Natural killer cell (primary cell): ENCODE measurements around the gene UBL4B. TPM values are rescaled to one million over a fixed set of nuclear protein-coding genes. Genes with fewer than 3 reads are reported as not detected.
A peak's percentile ranks its signal among the peaks of the same experiment; 100 is the strongest.
"Not testable (repeated sequence)": the region's sequence is repeated elsewhere in the genome, so short reads cannot be mapped to it uniquely, and the experiment has no call there.

Experiments used
- ATAC-seq, 3 donors: fragments of 150-1000 bp in 2 of 3; fragments of 200-7000 bp in 1 of 3; cut with Tn5 transposase; 1 replicate in 1 of 3; 2 replicates in 2 of 3; pipeline ENCODE4 v1.10.0; 2021; ENCODE audit warnings: mild to moderate bottlenecking in 2 of 3, moderate library complexity in 2 of 3
- DNase-seq, 2 donors: peaks; one replicate each; pipeline versions ENCODE4 v3.0.0 to v3.0.0-alpha.2; 2013 to 2021; ENCODE audit warnings: mixed read lengths in 1 of 2
- H3K27ac ChIP-seq: one replicate; pipeline ENCODE4 v1.5.1; 2013; ENCODE audit warnings: mild to moderate bottlenecking, low read length
- H3K27me3 ChIP-seq: one replicate; pipeline ENCODE4 v1.6.1; 2013; ENCODE audit warnings: low read length; ENCODE audit not compliant: control insufficient read depth, insufficient read depth
- H3K36me3 ChIP-seq: one replicate; pipeline ENCODE4 v1.6.1; 2013; ENCODE audit warnings: low read length; ENCODE audit not compliant: control insufficient read depth, insufficient read depth
- H3K4me1 ChIP-seq: one replicate; pipeline ENCODE4 v1.6.1; 2013; ENCODE audit warnings: low read length; ENCODE audit not compliant: control insufficient read depth, insufficient read depth
- H3K4me3 ChIP-seq: one replicate; pipeline ENCODE4 v1.5.1; 2013; ENCODE audit warnings: low read length
- H3K9me3 ChIP-seq: one replicate; pipeline ENCODE4 v1.6.1; 2013; ENCODE audit warnings: low read length; ENCODE audit not compliant: control insufficient read depth, insufficient read depth
- H3K27ac Mint-ChIP-seq, 2 donors: one replicate each; pipeline ENCODE4 v1.8.0; 2022; ENCODE audit warnings: mild to moderate bottlenecking in 2 of 2, mixed read lengths in 2 of 2, moderate library complexity in 1 of 2
- H3K27me3 Mint-ChIP-seq, 2 donors: one replicate each; pipeline ENCODE4 v1.8.0; 2022; ENCODE audit warnings: low read depth in 2 of 2, mixed read lengths in 2 of 2
- H3K36me3 Mint-ChIP-seq: one replicate; pipeline ENCODE4 v1.8.0; 2022; ENCODE audit warnings: mixed read lengths
- H3K4me1 Mint-ChIP-seq, 2 donors: one replicate each; pipeline ENCODE4 v1.8.0; 2022; ENCODE audit warnings: mixed read lengths in 2 of 2
- H3K4me3 Mint-ChIP-seq: one replicate; pipeline ENCODE4 v1.8.0; 2022; ENCODE audit warnings: mild to moderate bottlenecking, moderate library complexity, mixed read lengths
- H3K9me3 Mint-ChIP-seq, 2 donors: one replicate each; pipeline ENCODE4 v1.8.0; 2022; ENCODE audit warnings: mixed read lengths in 2 of 2
- WGBS: methylation state at CpG from one replicate; pipeline ENCODE4 v1.1.7; 2013; ENCODE audit warnings: missing lambda C conversion rate; ENCODE audit not compliant: insufficient coverage; 5-methylcytosine and 5-hydroxymethylcytosine counted together
- intact Hi-C: fragments of 100-400 bp; cut with micrococcal nuclease; formaldehyde crosslinking; loops from one replicate; pipeline ENCODE4 v1.14.2; 2022
- total RNA-seq, 4 donors: library from RNA; stranded (reverse); fragments of 120-200 nt in 1 of 4; gene quantifications; one replicate each; pipeline versions ENCODE4 v1.2.3 to v1.2.4, GENCODE V29; 2013 to 2022
- TF ChIP-seq, protein P1 (sequence below): fragments of 200-600 bp; IDR thresholded peaks from one replicate; pipeline ENCODE4 v1.8.0; 2022; ENCODE audit warnings: antibody characterized with exemption

Gene UBL4B
- total RNA-seq, 3 donors from 2014 or later (not counting 1 experiment from before 2014, with no cell fraction given) = not detected

DNA sequence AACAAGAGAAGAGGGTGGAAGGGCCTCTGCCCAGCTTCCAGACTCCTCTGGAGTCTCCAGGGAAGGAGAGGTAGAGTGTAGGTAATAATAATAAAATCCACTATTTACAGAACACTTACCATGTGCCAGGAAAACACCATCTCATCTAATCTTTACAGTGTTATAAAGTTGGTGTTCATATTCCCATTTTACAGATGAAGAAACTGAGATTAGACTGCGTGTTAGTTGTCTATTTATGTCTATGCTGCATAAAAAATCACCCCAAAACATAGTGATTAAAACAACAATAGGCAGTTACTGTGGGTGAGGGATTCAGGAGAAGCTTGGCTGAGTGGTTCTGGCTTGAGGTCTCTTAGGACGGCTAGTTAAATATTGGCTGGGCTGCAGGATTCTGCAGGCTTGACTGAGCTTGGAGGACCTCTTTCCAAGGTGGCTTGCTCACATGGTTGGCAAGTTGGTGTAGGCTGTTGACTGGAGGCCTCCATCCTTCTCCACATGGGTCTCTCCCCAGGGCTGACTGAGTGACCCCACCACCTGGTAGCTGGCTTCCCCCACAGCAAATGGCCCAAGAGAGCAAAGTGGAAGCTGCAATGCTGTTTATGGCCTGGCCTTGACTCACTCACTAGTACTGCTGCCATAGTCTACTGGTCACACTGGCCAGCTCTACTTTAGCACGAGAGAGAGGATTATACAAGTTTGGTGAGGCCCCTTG is 35.3 kb upstream of the UBL4B start:
- TF ChIP-seq, protein P1, sequence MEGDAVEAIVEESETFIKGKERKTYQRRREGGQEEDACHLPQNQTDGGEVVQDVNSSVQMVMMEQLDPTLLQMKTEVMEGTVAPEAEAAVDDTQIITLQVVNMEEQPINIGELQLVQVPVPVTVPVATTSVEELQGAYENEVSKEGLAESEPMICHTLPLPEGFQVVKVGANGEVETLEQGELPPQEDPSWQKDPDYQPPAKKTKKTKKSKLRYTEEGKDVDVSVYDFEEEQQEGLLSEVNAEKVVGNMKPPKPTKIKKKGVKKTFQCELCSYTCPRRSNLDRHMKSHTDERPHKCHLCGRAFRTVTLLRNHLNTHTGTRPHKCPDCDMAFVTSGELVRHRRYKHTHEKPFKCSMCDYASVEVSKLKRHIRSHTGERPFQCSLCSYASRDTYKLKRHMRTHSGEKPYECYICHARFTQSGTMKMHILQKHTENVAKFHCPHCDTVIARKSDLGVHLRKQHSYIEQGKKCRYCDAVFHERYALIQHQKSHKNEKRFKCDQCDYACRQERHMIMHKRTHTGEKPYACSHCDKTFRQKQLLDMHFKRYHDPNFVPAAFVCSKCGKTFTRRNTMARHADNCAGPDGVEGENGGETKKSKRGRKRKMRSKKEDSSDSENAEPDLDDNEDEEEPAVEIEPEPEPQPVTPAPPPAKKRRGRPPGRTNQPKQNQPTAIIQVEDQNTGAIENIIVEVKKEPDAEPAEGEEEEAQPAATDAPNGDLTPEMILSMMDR = no peak
- no peaks in the 10 kb centered on the region for H3K4me1 Mint-ChIP-seq
- no peak overlapping the region for H3K4me3 Mint-ChIP-seq
- no peaks in the 10 kb centered on the region for H3K36me3 Mint-ChIP-seq
- Histone ChIP-seq H3K27ac (no peak overlapping the region), H3K36me3 (no peaks in the 10 kb centered on the region), H3K4me3 (no peak overlapping the region), H3K27me3 (peaks cover 1% of the 10 kb centered on the region), H3K9me3 (no peaks in the 10 kb centered on the region), H3K4me1 (no peaks in the 10 kb centered on the region)
- no peak for DNase-seq
- intact Hi-C loops = no loop called here
- no peaks in the 10 kb centered on the region for H3K9me3 Mint-ChIP-seq
- no peak overlapping the region for H3K27ac Mint-ChIP-seq
- peaks cover 30 to 76% of the 10 kb centered on the region in 2 donors for H3K27me3 Mint-ChIP-seq
- 97% methylated on average over 2 of the region's 3 CpGs for WGBS
- ATAC-seq = no peak

DNA sequence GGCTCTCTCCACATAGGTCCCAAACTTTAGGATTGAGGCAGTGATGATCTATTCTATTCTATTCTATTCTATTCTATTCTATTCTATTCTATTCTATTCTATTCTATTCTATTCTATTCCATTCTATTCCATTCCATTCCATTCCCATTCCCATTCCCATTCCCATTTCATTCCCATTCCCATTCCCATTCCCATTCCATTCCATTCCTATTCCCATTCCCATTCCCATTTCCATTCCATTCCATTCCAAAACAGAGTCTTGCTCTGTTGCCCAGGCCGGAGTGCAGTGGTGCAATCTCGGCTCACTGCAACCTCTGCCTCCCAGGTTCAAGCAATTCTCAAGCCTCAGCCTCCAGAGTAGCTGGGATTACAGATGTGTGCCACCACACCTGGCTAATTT is 32.2 kb upstream of the UBL4B start:
- DNase-seq, H3K36me3 Mint-ChIP-seq, H3K27ac Mint-ChIP-seq, H3K36me3 ChIP-seq, H3K27ac ChIP-seq, H3K9me3 Mint-ChIP-seq, H3K4me3 ChIP-seq, ATAC-seq, H3K9me3 ChIP-seq, H3K4me3 Mint-ChIP-seq: not testable (repeated sequence)
- WGBS = 96% methylated on average over 2 of the region's 2 CpGs
- Mint-ChIP-seq H3K4me1 (peaks cover 15 to 19% of the 10 kb centered on the region in 2 donors), H3K27me3 (peaks cover 44 to 73% of the 10 kb centered on the region in 2 donors)
- H3K4me1 ChIP-seq = peaks cover 16% of the 10 kb centered on the region
- peaks cover 21% of the 10 kb centered on the region for H3K27me3 ChIP-seq
- intact Hi-C loops = loop anchor here (10.0 kb wide), 1 partner anchor 385 kb away; no protein-coding TSS in a partner anchor

DNA sequence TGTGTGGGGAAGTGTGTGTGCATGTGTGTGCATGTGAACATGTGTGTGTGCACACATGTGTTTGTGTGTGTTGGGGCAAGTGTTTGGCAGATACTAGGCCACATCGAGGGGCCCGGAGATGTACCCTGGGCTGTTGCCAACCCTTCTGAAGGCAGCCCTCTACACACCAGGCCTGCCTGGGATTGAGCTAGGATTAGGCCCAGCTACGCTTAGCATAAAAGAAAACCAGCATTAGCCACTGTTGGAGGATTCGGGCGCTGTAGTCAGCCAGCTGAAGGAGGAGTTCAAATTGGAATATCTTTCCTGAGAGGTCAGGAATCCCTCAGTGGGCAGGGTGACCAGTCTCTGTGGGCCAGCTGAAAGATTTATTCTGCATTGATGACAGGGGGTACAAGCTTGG is 31.2 kb upstream of the UBL4B start:
- ATAC-seq (no peak), DNase-seq (no peak)
- H3K4me1 ChIP-seq = peaks cover 16% of the 10 kb centered on the region
- no peak overlapping the region for H3K4me3 ChIP-seq
- H3K4me3 Mint-ChIP-seq = no peak overlapping the region
- H3K9me3 ChIP-seq = no peaks in the 10 kb centered on the region
- peaks cover 15 to 19% of the 10 kb centered on the region in 2 donors for H3K4me1 Mint-ChIP-seq
- H3K9me3 Mint-ChIP-seq = no peaks in the 10 kb centered on the region
- intact Hi-C loops = loop anchor here (10.0 kb wide), 1 partner anchor 384 kb away; no protein-coding TSS in a partner anchor
- no peak overlapping the region for H3K27ac ChIP-seq
- 98% methylated on average over 5 of the region's 5 CpGs for WGBS
- H3K27me3 ChIP-seq = peaks cover 21% of the 10 kb centered on the region
- peaks cover 42 to 72% of the 10 kb centered on the region in 2 donors for H3K27me3 Mint-ChIP-seq
- TF ChIP-seq, protein P1 = no peak
- H3K36me3 ChIP-seq = no peaks in the 10 kb centered on the region
- H3K36me3 Mint-ChIP-seq = no peaks in the 10 kb centered on the region
- H3K27ac Mint-ChIP-seq = no peak overlapping the region

DNA sequence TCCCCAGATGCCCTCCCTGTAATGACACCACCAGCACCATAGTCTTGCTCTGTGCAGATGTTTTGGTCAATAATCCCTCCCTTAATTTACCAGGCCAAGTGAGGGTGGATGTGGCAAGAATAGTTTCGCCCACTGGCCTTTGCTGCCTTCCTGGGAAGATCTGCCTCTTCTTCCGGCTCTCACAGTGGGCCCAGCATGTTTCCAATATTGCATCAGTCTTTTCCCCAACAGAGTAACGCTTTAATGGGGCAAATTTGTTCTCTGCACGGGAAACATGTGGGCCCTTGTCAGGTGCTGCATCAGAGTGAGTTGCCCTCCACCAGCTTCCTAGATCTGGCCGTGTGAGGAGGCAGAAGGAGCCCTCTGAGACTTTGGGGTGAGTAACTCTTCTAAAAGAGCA is 29.8 kb upstream of the UBL4B start:
- H3K27ac Mint-ChIP-seq = no peak overlapping the region
- H3K27me3 Mint-ChIP-seq = peaks cover 47 to 74% of the 10 kb centered on the region in 2 donors
- H3K9me3 Mint-ChIP-seq = no peaks in the 10 kb centered on the region
- H3K36me3 ChIP-seq = no peaks in the 10 kb centered on the region
- TF ChIP-seq, protein P1 = no peak
- H3K9me3 ChIP-seq = no peaks in the 10 kb centered on the region
- 77% methylated on average over 5 of the region's 5 CpGs for WGBS
- H3K4me3 Mint-ChIP-seq = peak overlapping the region; percentile 21
- peaks cover 21% of the 10 kb centered on the region for H3K27me3 ChIP-seq
- no peaks in the 10 kb centered on the region for H3K36me3 Mint-ChIP-seq
- H3K4me3 ChIP-seq = no peak overlapping the region
- H3K4me1 Mint-ChIP-seq = peaks cover 15 to 19% of the 10 kb centered on the region in 2 donors
- DNase-seq = no peak
- ATAC-seq = no peak
- peaks cover 16% of the 10 kb centered on the region for H3K4me1 ChIP-seq
- intact Hi-C loops = loop anchor here (10.0 kb wide), 1 partner anchor 382 kb away; no protein-coding TSS in a partner anchor
- H3K27ac ChIP-seq = no peak overlapping the region
